ENCODE measurements around the gene FSTL4.
"Not testable (repeated sequence)": the region's sequence is repeated elsewhere in the genome, so short reads cannot be mapped to it uniquely, and the experiment has no call there.

The FSTL4 gene

GRCh38 chr5:133399247-133399891, 213.0 kb downstream of the FSTL4 start:
- DNase-seq = no peak

GRCh38 chr5:133398646-133399101, 213.7 kb downstream of the FSTL4 start:
- no peak for DNase-seq

GRCh38 chr5:133397990-133398645, 214.2 kb downstream of the FSTL4 start:
- no peak for DNase-seq

- no peak for DNase-seq
Measured at GRCh38 chr5:133397348-133397747, 215.0 kb downstream of the FSTL4 start.

GRCh38 chr5:133396814-133397213, 215.5 kb downstream of the FSTL4 start:
- no peak for DNase-seq

- DNase-seq = no peak
Measured at GRCh38 chr5:133396187-133396741, 216.1 kb downstream of the FSTL4 start.

- not testable (repeated sequence) for DNase-seq
Measured at GRCh38 chr5:133395207-133395606, 217.1 kb downstream of the FSTL4 start.

- DNase-seq = not testable (repeated sequence)
Measured at GRCh38 chr5:133394477-133394817, 217.9 kb downstream of the FSTL4 start.

GRCh38 chr5:133393776-133394476, 218.4 kb downstream of the FSTL4 start:
- DNase-seq = no peak

- DNase-seq = no peak
Measured at GRCh38 chr5:133392448-133392847, 219.9 kb downstream of the FSTL4 start.

GRCh38 chr5:133391354-133392136, 220.8 kb downstream of the FSTL4 start:
- no peak for DNase-seq

- DNase-seq = no peak
Measured at GRCh38 chr5:133390416-133391353, 221.7 kb downstream of the FSTL4 start.

GRCh38 chr5:133389066-133389590, 223.2 kb downstream of the FSTL4 start:
- no peak for DNase-seq

- DNase-seq = no peak
Measured at GRCh38 chr5:133387621-133388020, 224.7 kb downstream of the FSTL4 start.

- no peak for DNase-seq
Measured at GRCh38 chr5:133387091-133387490, 225.2 kb downstream of the FSTL4 start.

GRCh38 chr5:133386662-133387061, 225.7 kb downstream of the FSTL4 start:
- no peak for DNase-seq

- no peak for DNase-seq
Measured at GRCh38 chr5:133385346-133385745, 227.0 kb downstream of the FSTL4 start.

- DNase-seq = no peak
Measured at GRCh38 chr5:133384903-133385302, 227.4 kb downstream of the FSTL4 start.

- DNase-seq = no peak
Measured at GRCh38 chr5:133384120-133384855, 228.1 kb downstream of the FSTL4 start.

- DNase-seq = no peak
Measured at GRCh38 chr5:133383580-133383939, 228.8 kb downstream of the FSTL4 start.
